Lower lobe of right lung (tissue), 2 donors: ENCODE results near the gene ARID3A. TPM values are rescaled to one million over a fixed set of nuclear protein-coding genes. Genes with fewer than 3 reads are reported as not detected.
"Not testable (repeated sequence)": the region's sequence is repeated elsewhere in the genome, so short reads cannot be mapped to it uniquely, and the experiment has no call there.

Experiments
- ATAC-seq, 2 donors: fragments of 200-7000 bp; cut with Tn5 transposase; one replicate each; pipeline ENCODE4 v1.9.1; 2020 to 2022; ENCODE audit warnings: mild to moderate bottlenecking in 2 of 2, moderate library complexity in 2 of 2
- DNase-seq: peaks from one replicate; pipeline ENCODE4 v3.0.0-alpha.2; 2020
- H3K27ac ChIP-seq: fragments of 200-600 bp; one replicate; pipeline ENCODE4 v1.8.0; 2022
- H3K27me3 ChIP-seq: fragments of 200-600 bp; one replicate; pipeline ENCODE4 v1.8.0; 2022; ENCODE audit warnings: low read depth
- H3K36me3 ChIP-seq: fragments of 200-600 bp; one replicate; pipeline ENCODE4 v1.8.0; 2022; ENCODE audit warnings: mild to moderate bottlenecking
- H3K4me1 ChIP-seq: fragments of 200-600 bp; one replicate; pipeline ENCODE4 v1.8.0; 2022
- H3K4me3 ChIP-seq: fragments of 200-600 bp; one replicate; pipeline ENCODE4 v1.8.0; 2022; ENCODE audit warnings: mild to moderate bottlenecking
- H3K9me3 ChIP-seq: fragments of 200-600 bp; one replicate; pipeline ENCODE4 v1.8.0; 2022
- intact Hi-C: fragments of 100-400 bp; cut with DNase I; formaldehyde crosslinking; loops from one replicate; pipeline ENCODE4 v1.11.0; 2022
- total RNA-seq: library from RNA; stranded (reverse); fragmentation: NEBNext Ultra II Directional; extraction: Animal tissue kit (Norgen Biotek cat#: 25700); gene quantifications from one replicate; pipeline ENCODE4 v1.2.1, GENCODE V29; 2021
- TF ChIP-seq, protein P1 (sequence below): fragments of 200-600 bp; IDR thresholded peaks from one replicate; pipeline ENCODE4 v1.8.0; 2022; ENCODE audit warnings: antibody characterized with exemption, mild to moderate bottlenecking
- donor health status: DM: no; HTN: yes; CAD: no; lungs with severe emphysema.

Gene ARID3A
- total RNA-seq, 1 donor from 2014 or later, result 16.9 TPM

- ATAC-seq, result no peak
- H3K4me3 ChIP-seq, result peak overlapping the region; percentile 84
- intact Hi-C loops, result no loop called here
- H3K27ac ChIP-seq, result peak overlapping the region; percentile 89
- peak; percentile 75 for DNase-seq
- H3K4me1 ChIP-seq, result peaks cover 69% of the 10 kb centered on the region
- TF ChIP-seq, protein P1, sequence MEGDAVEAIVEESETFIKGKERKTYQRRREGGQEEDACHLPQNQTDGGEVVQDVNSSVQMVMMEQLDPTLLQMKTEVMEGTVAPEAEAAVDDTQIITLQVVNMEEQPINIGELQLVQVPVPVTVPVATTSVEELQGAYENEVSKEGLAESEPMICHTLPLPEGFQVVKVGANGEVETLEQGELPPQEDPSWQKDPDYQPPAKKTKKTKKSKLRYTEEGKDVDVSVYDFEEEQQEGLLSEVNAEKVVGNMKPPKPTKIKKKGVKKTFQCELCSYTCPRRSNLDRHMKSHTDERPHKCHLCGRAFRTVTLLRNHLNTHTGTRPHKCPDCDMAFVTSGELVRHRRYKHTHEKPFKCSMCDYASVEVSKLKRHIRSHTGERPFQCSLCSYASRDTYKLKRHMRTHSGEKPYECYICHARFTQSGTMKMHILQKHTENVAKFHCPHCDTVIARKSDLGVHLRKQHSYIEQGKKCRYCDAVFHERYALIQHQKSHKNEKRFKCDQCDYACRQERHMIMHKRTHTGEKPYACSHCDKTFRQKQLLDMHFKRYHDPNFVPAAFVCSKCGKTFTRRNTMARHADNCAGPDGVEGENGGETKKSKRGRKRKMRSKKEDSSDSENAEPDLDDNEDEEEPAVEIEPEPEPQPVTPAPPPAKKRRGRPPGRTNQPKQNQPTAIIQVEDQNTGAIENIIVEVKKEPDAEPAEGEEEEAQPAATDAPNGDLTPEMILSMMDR, result no peak
- H3K9me3 ChIP-seq, result no peaks in the 10 kb centered on the region
- peaks cover 3% of the 10 kb centered on the region for H3K36me3 ChIP-seq
- H3K27me3 ChIP-seq, result no peaks in the 10 kb centered on the region
These were observed 94.4 kb downstream of the ARID3A start for GRCh38 chr19:1019980-1020867.

GRCh38 chr19:1020868-1021425 is 95.1 kb downstream of the ARID3A start, which contains the start of gene TMEM259:
Gene TMEM259, minus strand, starts transcription at chr19:1021123. Its CDS starts 127 bp downstream, at chr19:1020996.
- peak; percentile 99 for DNase-seq
- Histone ChIP-seq H3K4me3 (peak within 1 kb of the TSS; percentile 84), H3K27ac (peak within 1 kb of the TSS; percentile 89), H3K36me3 (peaks cover 3% of the 10 kb centered on the region), H3K9me3 (no peaks in the 10 kb centered on the region), H3K4me1 (peaks cover 69% of the 10 kb centered on the region), H3K27me3 (no peaks in the 10 kb centered on the region)
- TF ChIP-seq, protein P1, result no peak
- ATAC-seq, result peak; percentile 93 to 96
- intact Hi-C loops, result no loop called here

- H3K27me3 ChIP-seq, DNase-seq, intact Hi-C loops, ATAC-seq, H3K36me3 ChIP-seq, H3K9me3 ChIP-seq, H3K27ac ChIP-seq, H3K4me3 ChIP-seq: not testable (repeated sequence)
- peaks cover 55% of the 10 kb centered on the region for H3K4me1 ChIP-seq
These were observed 98.0 kb downstream of the ARID3A start for GRCh38 chr19:1023883-1024188.

DNA sequence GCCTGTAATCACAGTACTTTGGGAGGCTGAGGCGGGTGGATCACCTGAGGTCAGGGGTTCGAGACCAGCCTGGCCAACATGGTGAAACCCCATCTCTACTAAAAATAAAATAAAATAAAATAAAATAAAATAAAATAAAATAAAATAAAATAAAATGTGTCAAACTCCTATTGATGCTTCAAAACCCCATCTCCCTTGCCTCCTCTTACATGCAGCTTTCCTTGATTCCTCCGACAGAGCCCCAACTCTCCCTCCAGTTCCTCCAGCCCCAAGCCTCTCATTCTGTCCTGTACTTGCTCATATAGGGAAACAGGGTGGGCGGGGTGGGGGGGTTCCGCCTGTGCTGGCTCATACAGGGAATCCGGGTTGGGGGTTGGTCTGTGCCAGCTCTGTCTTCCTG is 99.2 kb downstream of the ARID3A start:
- DNase-seq, H3K27me3 ChIP-seq, H3K4me3 ChIP-seq, H3K9me3 ChIP-seq, H3K36me3 ChIP-seq, ATAC-seq, intact Hi-C loops: not testable (repeated sequence)
- Histone ChIP-seq H3K27ac (peak overlapping the region; percentile 98), H3K4me1 (peaks cover 52% of the 10 kb centered on the region)

Other genes with a start within 250 kb of the ARID3A start
- gene FSTL3, start 249.6 kb upstream of the ARID3A start, total RNA-seq, result 48.0 TPM
- not detected for gene PRSS57, start 230.6 kb upstream of the ARID3A start, total RNA-seq
- 37.0 TPM for gene PALM, start 217.1 kb upstream of the ARID3A start, total RNA-seq
- gene MISP, start 174.9 kb upstream of the ARID3A start, total RNA-seq, result 8.9 TPM
- gene PTBP1, start 128.6 kb upstream of the ARID3A start, total RNA-seq, result 254 TPM
- gene PLPPR3, start 104.1 kb upstream of the ARID3A start, total RNA-seq, result 2.1 TPM
- gene AZU1, start 98.2 kb upstream of the ARID3A start, total RNA-seq, result 1.7 TPM
- gene PRTN3, start 85.0 kb upstream of the ARID3A start, total RNA-seq, result not detected
- gene ELANE, start 73.7 kb upstream of the ARID3A start, total RNA-seq, result 0.97 TPM
- 282 TPM for gene CFD, start 66.4 kb upstream of the ARID3A start, total RNA-seq
- gene MED16, start 32.8 kb upstream of the ARID3A start, total RNA-seq, result 46.1 TPM
- gene RNU6-9, start 32.6 kb upstream of the ARID3A start, total RNA-seq, result not detected
- gene R3HDM4, start 12.8 kb upstream of the ARID3A start, total RNA-seq, result 46.0 TPM
- not detected for gene KISS1R, start 8.7 kb upstream of the ARID3A start, total RNA-seq
- gene WDR18, start 58.3 kb downstream of the ARID3A start, total RNA-seq, result 29.2 TPM
- gene GRIN3B, start 74.4 kb downstream of the ARID3A start, total RNA-seq, result 3.0 TPM
- gene TMEM259, start 95.1 kb downstream of the ARID3A start, total RNA-seq, result 159 TPM
- not detected for gene RNU6-2, start 95.5 kb downstream of the ARID3A start, total RNA-seq
- 158 TPM for gene CNN2, start 100.6 kb downstream of the ARID3A start, total RNA-seq
- 53.3 TPM for gene ABCA7, start 114.1 kb downstream of the ARID3A start, total RNA-seq
- gene ARHGAP45, start 141.1 kb downstream of the ARID3A start, total RNA-seq, result 83.5 TPM
- gene POLR2E, start 169.3 kb downstream of the ARID3A start, total RNA-seq, result 158 TPM
- 378 TPM for gene GPX4, start 178.0 kb downstream of the ARID3A start, total RNA-seq
- gene SBNO2, start 248.2 kb downstream of the ARID3A start, total RNA-seq, result 91.6 TPM